Activated CD4-positive, alpha-beta T cell treated with anti-CD3 and anti-CD28 coated beads, Interleukin-2, Interleukin-6, amounts not matched to agents 100 ng/mL and 50 ng/mL, durations not matched to agents 16 hours and 8 hours (primary cell): ENCODE results near the gene SLC9C1.

Experiments used
- DNase-seq: peaks from one replicate; pipeline ENCODE4 v3.0.0-alpha.2; 2020

Gene SLC9C1

DNA sequence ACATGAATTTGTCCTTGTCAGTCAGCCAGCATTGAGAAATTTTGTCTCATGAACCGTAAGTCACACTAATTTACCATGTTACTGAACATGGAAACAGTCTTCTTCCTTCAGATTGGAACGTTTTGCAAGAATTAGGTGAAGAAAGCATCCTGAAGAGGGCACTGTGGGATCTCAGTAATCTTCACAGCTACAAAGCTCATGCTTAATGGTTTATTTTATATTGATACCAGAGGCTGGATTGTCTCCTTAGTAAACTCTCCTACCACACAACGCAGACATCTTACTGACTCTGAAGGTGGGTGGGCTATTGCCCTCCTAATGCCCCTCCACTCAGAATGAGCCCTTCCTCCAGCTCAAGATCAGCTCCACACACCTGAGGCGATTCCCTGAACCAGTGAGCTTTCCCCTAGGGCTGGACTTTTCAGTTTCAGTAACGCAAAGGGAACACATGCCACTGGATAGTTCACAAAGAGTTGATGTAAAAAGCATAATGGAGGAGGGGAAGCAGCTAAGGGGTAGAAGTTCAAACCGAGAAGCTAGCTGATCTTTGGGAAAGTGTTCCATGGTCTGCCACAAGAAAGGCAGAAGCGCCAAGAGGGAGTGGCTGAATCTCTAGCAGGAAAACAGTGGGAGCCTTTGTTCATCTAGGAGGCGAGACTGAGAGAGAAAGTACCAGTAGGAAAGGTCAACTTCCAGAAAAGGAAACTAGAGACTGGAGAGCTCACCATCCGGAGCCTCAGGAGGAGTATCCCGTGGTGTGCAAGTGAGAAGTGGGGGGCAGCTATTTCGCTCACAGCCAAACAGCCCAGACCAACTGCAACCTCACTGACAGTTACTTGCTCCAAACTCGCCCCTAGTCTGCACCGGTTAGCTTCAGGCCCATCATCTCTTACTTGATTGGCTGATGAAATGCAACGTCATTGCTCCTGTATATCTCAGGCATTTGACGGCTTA, at the start of gene SLC9C1:
SLC9C1 (minus strand) TSS at position 849 of the 954 bp plus-strand sequence. CDS start 7,425 bp downstream, outside the sequence.
- DNase-seq = peak; percentile 60

DNA sequence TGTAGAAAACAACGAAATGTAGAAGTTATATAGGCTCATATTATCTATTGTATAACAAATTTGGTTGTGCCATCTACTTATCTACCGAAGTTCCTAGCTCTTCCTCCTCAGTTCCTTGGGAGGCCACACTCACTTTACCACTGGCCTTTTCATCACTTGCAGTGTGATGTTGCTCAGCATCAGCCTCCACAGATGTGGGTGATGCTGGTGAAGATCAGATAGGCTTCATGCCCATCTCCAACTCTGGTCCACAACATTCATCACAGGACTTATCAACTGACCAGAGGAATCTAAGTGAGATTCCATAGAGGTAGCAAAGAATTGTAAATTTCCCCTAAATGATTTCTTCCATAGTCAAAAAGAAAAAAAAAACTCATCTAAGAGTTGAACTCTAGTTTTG, 47.4 kb upstream of the SLC9C1 start:
- DNase-seq = no peak

DNA sequence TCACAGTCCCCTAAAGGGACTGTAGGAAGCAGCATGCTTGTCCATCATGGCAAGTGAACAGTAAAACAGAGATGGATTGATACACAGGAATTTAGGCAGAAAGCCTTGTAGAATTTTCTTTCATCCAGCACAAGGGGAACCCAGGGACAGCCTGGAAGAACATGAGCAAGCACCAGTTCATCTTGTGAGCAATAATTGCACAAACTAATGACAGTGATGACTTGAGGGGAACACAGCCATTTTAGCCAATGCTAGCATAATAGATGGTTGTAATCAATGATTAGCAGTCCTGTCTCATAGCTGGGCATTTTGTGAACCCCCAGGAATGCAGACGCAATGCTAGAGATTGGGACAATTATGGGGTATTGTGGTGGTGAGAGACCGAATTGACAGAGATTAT, 45.6 kb upstream of the SLC9C1 start:
- DNase-seq = no peak

DNA sequence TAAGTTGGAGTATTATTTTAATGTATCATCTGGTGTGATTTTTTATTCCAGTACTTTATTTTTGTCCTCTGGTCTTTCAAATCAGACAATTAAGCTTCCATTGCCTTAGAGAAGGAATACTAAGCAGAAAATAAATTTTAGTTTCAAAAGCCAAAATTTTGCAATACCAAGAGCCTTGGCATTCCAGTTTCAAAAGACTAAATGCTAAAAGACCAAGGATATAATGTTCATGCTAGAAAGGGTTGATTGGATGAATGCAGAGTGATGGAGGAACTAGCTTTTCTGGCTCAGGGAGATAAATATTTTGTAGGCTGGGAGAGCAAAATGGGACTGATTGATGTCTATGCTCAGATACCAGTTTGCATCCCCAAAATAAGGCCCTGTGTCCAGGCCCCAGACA, 45.1 kb upstream of the SLC9C1 start:
- no peak for DNase-seq

DNA sequence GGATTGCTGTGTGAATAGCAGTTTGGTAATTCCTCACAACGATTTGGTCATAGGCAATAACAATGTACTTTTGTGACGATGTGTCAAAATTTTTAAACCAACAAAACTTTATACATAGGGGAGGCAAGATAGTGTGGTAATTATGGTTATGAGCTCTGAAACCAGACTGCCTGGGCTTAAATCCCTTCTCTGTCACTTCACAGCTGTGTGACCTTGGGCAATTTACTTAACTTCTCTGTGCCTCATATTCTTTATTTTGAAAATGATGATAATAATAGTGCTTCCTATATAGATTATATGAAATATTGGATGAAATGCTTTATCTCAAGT, 44.7 kb upstream of the SLC9C1 start:
- no peak for DNase-seq

DNA sequence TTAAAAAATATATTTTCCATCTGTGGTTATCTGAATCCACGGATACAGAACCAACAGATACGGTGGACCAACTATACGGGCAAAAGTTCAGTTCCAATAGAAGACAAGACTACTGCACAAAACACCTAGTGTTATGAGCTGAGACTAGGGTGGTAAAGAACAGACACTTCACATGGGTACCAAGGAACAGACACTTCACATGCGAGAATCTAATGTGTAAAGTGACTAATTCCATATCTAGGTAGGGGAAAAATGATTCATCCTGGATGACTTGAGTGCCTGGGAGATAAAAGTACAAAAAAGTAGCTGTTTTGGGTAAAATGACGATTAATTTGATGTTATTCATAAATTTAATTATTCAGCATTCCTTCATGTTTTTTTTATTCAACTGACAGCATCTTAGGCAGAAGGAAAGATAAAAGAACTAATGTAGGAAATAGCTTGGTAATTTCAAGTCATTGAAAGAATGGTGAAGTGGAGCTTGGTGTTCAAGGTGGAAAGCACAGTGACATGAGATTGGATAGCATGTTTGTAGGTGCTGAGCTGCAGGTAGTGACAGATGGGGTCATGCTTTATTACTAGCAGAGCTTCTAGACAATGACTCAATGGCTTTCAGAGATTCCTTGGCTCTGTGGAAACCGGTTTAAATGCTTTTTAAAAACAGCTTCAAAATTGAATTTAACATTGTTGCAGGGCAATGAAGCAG, 44.2 kb upstream of the SLC9C1 start:
- DNase-seq = peak; percentile 36

DNA sequence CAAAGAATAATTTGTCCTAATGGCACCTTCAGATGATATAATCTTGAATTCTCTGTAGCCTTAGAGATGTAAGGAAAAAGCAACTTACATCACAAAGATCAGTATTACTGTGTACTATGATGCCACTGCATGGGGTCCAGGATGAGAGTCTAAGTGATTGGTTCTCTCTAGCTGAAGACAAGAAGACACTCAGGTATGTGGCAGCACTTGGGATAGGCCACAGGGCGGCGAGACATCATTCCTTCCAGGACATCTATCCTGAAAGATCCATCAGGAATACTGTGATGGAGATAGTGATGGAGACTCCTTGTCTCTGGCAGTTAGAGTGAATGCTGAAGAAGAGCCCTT, 41.4 kb upstream of the SLC9C1 start:
- no peak for DNase-seq

DNA sequence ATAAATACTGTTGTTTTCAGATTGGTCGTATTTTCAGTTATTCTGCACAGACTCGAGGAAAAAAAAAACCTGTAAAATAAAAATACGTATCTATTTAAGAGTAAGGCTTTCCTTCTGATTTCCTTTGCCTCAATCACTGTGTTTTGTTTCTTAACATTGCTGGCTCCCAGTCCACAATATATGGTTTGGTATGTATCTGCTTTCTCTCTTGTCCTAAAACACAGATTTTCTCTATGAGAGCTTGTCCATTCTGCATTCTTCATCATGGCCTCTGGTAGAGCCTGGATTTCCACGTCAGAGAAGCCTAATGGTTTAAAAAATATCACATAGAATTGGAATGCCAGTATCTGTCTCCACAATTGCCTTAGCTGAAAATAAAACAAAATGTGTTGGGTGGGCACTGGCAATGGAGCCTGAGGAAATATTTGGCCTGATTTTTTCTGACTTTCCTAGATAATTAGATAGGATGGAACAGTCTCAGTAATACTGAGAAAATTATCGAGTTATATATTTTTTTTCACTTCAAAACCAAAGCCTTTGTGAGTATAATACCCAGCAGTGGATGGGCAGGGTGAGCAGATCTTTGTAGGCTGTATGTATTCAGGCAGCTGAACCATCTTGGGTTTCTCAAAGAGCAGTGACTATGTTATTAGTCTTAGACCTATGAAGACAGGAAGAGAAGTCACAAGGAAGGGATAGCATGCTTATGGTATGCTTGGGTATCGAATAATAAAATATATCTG, 40.8 kb upstream of the SLC9C1 start:
- DNase-seq = no peak

DNA sequence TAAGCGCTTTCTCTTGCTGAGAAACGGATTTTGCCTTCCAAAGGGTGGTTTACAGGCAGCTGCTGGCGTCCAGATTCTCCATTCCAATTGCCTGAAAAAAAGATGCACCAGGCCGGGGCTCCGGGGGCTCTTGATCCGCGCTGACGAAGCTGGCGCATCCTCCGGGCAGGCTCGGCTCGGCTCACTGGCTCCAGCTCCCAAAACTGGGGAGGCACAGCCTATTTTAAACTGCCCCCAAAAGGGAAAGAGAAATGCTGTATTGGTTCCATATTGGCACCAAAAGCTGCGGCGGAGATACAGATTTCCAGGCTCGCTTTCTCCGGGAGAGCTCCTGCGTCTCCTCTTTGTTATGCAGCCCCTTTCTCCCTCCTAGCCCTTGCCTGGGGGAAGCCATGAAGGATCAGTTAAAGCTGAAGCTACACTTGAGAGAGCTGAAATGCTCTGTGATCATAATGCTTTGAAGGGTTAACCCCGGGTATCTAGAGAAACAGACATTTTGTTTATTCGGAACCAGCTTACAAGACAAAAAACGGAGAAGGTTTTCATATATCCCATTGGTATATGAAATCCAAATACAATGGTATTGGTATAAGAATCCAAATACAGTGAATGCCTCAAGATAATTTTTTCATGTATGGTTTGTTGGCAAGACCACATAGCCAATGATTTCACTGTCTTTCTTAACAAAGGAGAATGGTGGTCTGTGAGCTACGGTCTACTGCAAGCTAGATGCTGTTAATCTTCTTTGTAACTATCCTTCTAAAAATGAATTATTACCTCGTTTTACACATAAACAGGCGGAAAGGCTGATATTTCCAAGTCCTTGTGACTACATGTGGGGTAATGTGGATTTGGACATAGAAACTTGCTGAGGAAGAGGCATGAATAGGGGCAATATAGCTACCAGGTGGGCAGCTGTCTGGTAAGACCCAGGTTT, 39.6 kb upstream of the SLC9C1 start:
- peak; percentile 35 for DNase-seq

DNA sequence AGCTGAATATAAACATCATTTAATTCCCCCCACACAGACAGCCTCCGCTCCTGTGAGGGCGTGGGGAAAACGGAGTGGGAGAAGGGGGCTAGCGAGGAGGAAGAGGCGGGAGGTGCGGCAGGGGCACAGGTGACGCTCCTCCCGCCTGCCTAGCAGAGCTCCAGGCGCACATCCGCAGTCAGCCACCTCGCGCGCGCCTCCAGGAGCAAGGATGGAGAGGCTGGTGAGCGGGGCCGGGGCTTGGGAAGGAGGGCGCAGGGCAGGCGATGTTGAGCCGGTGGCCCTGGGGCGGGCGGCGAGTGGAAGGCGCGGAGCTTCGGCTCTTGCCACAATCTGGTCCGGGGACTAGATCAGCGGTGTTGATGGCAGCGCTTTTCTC, 39.0 kb upstream of the SLC9C1 start, which contains the start of gene CD200:
CD200 (plus strand) TSS at position 155 of the 379 bp plus-strand sequence; CDS start at position 212, 57 bp downstream.
- DNase-seq = peak; percentile 66

DNA sequence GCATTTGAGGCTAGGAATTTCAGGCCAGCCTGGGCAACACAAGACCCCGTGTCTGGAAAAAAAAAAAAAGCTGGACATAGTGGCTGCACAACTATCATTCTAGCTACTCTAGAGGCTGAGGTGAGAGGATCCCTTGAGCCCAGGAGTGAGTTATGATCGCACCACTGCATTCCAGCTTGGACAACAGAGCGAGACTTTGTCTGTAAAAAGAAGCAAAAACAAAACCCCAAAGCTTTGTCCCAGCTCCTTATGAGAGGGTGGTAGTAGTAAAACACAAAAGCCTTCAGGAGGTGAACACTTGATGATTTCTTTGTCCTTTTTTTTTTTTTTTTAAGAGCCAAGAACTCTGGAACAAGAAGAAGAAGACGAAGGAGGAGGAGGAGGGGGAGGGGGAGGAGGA, 37.8 kb upstream of the SLC9C1 start:
- DNase-seq = no peak

DNA sequence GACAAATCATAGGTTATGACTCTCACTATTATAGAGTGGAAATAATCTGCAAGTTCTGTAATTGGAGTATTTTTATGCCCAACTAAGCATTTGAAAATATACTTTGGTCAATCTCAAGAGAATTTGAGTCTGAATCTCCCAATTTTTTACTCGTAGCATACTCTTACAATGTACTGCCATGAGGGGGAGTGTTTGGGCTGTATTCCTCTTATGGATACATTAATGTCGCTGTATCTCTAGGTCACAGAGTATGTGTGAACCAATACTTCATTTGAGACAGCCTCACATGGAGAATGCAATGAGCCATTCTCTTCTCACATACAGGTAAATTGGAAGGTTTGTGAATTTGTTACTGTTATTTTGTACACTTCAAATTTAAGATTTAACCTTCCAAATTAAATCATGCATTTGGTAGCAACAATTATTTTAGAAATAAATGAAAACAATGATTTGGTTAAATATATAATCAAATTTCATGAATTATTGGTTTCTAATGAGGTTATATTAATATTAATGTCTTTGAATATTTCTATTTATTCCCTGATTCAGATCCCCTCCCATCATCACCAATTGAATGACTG, 33.4 kb upstream of the SLC9C1 start:
- DNase-seq = peak; percentile 69

DNA sequence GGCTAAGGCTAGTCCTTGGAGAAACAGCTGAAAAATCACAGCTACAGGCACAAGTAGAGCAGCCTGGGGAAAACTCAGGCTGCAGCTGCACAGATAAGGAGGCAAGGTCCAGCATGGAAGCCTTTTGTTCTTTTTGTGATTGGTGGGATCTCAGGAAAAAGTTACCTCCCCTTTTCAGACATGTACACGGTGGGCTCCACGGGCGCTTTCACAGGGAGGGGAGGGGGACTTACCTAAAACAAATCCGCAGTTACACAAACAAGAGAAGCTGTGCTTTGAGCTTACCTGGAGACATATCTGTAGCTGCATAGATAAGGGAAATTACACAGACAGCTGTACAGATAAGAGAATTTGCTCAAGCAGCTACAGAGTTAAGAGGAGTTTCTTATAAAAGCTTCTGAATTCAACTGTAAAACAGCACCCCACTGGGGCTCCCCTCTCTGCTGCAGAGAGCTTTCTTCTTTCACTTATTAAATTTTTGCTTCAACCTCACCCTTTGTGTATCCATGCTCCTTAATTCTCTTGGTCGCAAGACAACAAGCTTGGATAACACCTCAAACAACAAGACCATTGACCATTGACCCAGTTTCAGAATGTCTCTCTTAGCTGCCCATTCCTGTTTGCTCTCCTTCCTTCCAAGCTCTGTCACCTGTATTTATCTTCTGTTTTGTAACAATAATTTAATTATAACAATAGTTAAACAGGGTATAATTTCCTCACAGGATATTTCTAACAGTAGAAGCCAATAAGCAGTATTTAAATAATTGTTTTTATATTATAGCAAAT, 28.0 kb upstream of the SLC9C1 start:
- DNase-seq = no peak

DNA sequence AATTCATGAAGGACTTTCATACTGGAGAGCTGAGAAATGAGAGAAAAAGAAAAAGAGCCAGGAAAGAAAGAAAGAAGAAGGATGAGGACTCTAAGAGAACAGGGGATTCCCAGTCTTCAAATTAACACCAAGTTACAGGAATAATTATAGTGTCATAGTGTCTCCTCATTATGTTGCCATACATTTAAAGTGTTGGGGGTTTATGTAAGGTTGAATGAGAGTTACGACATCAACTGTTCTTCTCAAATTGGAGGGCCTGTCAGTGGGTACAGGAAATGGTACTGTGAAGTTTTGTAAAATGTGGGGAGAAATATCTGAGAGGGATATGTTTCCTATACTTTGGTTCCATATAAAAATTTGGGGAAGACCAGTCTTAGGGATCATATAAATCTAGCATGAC, 26.7 kb upstream of the SLC9C1 start:
- no peak for DNase-seq

DNA sequence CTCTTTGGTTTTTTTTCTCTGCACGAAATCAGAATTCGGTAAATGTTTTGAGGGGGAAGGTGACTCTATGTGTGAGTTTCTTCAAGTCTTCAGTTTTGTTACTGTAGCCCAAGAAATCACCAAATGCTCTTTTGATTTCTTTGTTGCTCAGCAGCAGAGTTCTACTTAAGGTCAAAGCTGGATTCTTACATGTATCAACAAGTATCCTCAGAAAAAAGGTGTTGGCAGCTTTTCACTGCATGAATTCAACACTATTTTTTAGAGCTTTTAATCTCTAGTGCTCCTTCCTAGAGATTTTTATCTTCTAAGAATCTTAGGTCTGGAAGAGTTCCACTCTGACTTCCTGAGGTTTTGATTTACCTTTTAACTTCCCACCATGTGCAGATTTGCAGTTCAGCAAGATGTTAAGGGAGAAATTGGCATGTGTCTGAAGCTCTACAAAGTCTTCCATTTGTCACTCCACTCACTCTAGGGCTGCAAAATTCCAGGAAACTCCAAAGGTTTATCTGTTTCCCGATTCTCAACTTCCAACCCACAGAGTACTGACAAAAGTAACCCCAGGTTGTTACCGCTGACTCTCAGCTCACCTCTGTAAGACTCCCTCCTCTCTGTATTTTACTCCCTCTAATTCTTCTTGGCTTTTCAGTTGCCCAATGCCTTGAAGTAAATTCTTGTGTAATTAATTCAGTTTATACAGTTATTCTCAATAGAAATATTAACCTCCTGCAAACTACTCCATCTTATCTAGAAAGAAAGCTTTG, 25.7 kb upstream of the SLC9C1 start:
- no peak for DNase-seq

DNA sequence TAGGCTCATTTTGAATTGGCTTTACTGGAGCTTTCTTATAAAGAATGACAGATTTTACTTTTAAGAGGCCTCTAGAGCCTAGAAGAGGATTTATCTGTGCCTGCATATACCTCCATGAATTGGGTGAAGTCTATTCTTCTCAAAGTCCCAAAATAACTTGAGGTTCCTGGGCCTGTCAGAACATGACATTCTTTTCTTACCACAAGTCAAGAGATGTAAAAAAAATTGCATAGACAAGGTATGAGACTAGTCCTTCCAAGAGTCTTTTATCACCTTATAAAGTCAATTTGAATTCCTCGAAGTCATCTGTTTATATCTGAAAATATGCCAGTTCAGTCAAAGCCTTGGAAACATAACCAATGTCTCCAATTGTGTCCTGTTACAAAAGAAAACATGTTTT, 21.8 kb upstream of the SLC9C1 start:
- DNase-seq = no peak

DNA sequence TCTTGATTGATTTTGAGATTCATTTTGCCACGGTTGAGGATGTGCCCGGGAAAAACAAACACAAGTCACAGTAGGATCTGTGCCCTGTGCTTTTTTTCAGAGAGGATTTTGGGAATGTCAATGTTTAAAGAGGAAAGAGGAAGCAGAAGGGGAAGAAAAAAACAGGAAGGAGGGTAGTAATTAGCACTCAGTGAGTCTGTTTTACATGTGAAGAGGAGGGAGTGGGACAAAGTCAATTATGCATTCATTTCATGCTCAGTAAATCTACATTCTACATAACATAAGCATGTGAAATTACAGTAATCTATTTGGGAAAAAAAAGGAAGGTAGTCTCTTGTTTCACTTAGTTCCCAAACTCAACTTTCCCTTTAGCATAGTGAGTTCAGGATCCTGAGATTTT, 20.6 kb upstream of the SLC9C1 start:
- DNase-seq = no peak

DNA sequence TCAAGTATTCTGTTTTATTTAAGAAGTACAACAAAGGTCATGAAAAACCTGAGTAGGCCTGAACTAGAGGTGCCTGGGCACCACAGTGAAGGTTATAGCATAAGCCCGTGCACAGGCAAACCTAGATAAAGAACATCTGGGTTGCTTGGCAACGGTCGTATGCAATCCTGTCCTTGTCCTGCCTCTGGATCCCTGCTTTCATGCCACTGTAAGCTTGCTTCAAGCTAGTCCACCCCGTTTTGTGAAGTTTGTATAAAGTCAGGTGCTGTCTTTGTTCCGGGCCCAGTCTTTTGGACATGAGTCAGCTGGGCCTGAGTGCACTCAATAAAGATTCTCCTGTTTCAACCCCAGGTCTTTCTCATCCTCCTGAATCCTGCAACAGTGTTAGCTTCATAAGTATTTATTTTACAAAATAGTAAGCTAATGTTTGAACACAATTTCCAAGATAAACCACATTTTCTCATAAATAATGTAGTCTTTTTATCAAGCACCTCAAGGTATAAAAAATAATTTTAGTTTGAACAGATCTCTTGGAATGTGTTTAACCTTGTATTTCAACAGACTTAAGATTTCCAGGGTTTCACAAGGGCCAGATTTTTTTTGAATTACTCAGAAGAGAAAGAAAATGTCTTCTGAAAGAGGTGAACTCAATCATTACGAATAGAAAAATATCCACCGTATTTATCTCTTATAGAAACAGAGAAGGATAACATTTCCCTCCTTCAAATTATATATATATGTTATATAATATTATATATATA, 14.3 kb upstream of the SLC9C1 start:
- no peak for DNase-seq

DNA sequence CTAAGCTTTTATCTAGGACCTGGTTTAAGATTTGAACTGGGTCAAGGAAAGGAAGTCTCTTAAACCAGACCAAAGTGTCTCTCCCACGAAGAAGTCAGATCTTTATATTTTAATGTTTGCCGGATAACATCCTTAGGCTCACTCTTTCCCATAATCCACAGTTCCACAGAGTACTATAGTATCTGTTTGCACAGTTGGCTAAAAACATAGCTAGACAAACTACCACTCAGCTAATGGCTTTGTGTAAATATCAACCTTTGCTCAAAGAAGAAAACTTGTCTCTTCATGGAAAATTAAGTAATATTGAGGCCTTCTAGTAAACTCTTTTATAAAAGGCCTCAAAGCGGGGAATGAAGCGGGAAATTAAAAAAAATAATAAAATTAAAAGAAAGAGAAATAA, 13.5 kb upstream of the SLC9C1 start:
- no peak for DNase-seq

DNA sequence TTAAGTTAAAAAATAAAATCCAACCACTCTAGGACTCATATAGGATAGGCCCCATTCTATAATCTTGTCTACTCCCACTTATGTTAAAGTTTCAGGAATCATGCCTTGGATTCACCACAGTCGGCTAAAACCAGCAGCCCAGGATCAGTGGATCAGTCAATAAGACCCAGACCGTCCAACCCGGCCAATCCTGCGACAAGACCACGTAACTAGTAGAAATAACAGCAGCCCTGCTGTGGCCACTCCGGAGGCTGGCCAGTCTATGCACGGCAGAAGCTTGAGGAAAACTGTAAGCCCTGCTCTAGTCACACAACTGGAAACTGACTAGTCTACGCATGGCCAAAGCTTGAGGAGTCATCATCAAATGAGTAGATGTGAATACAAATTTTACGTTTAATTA, 12.8 kb upstream of the SLC9C1 start:
- DNase-seq = no peak
